HG02798 (cell line): Measurements from ENCODE around the gene NHS.

Experiments
- ATAC-seq: cut with Tn5 transposase; IDR thresholded peaks from one replicate; pipeline ENCODE4 v1.9.1; 2021; ENCODE audit warnings: mild to moderate bottlenecking; ENCODE audit not compliant: unreplicated experiment, poor library complexity

Gene NHS

DNA sequence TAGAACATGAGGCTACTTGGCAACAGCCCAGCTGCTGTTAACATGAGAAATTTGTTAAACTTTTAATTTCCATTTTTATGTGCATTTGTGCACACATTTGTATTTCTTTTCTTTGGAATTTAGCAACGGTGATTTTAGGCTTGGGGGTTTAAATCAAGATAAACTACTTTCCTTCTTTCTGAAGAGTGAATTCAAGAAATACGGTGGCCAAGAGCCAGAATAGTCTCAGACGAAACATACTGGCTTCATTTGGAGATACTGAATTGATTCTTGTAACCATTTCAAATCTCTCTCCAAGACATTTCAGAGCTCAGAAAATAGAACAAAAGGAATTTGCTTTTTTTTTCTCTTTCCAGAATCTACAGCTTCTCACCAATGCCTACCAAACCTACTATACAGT lies 228.2 kb downstream of the NHS start:
- ATAC-seq = no peak

DNA sequence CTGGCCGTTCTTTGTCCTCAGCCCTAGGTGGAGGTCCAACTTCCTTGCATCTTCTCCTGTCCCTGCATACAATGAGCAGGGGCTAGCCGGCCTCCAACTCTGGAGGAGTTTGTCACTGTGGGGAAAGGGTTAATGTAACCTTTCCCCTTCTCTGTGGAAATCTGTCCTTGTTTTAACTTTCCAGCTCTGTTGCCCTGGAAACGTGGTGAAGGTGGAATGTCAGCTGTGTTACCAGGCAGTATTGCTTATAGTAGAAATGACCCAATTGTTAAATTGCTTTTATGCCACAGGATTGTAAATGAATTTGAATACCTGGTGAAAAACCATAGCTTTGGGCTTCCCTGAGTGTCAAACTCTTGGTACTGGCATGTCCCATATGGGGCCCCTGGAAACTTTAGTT lies 230.7 kb downstream of the NHS start:
- no peak for ATAC-seq

DNA sequence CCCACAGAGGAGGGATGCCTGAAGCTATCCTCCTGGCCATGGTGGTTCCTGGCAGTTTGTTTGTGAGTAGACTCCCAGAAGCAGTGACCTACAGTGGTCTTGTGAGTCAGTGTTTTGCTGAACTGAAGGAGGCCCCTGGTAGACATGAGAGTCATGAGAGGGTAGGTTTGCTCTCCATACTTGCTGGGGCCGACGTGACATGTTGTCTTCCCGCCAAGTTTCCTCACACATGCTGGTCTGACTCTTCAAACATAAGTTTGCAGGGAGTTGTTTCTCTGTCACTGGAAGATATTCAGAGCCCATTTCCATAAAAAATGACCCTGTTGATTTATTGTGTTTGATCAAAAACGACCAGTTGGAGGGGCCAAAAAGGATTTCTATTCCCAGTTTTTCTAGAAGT lies 231.2 kb downstream of the NHS start:
- ATAC-seq = no peak

DNA sequence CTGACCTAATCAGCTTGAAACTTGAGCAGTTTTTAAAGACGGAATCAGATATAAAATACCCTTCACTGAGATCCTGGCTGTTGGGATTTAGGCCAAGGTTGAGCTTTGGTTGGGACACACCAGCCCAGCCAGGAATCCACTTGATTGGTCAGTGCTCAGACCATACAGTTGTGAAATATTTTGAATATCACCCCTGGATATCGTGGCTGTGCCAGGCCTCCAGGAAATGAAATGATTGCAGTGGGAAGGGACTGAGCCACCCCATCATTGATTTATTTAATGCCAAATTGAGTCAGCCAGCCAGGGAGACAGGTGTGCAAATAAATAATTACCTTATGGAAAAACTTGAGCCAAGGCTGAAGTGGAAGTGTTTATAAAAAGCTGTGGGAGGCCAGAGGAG lies 233.9 kb downstream of the NHS start:
- no peak for ATAC-seq

DNA sequence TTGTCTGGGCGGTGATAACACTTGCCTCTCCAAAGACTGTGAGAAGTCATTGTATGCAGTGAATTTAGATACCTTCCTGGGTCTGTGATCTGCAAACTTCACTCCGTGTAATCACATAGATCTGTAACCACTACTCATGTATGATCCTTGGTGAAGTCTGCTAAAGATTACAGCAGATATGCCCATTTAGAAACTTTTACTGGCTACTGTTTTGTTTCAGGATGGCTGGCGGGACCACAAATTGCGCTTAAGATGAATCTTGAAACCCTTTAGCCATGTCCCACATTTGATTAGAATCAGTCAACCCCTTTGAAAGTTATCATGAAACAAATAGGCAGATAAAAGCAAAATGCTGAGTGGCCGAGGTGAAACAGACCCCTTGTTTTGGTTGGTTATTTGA lies 235.8 kb downstream of the NHS start:
- ATAC-seq = no peak

DNA sequence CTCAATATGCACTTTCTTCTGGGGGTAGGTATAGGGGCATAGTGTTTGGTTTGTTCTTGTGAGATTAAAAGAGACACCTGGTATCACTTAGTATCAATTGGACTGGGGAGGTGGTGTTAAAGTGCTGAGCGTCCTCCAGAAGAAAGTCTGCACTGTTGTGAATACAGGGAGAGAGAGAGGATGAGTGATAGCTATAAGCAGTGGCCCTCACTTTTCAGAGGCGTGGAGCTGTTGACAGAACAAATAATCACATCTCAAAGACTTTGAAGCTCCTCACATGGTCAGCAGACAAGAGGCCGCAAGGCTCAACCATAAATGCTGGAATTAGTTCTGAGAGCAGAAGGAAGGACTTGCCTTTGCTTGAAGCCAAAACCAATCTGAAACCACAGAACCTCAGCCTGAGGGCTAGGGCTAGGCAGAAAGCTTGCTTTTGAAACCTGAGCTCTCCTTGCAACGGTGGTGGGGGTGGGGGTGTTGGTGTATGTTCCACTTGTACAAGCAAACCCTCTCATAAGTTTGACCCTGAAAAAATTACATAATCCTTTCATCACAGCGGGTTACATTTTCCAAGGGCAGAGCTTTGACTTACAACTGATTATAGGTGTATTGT lies 239.1 kb downstream of the NHS start:
- ATAC-seq = peak; percentile 77

DNA sequence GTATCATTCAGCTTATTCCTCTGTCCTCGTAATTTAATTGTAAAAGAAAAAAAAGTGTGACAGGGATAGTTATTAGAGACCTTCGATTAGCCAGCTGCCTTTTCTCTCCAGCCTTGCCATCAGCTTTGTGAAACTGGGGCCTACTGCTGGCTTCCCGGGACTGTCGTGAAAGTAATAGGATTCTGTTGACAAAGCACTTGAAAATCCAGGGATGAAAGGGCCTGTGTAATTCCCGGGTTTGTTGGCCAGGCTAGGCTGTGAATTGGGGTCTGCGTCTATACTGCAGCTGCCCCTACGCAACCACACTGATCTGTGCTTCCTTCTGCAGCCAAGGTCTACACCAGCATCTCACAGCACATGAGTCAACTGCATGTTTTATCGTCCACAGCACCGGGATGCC lies 241.9 kb downstream of the NHS start:
- no peak for ATAC-seq

DNA sequence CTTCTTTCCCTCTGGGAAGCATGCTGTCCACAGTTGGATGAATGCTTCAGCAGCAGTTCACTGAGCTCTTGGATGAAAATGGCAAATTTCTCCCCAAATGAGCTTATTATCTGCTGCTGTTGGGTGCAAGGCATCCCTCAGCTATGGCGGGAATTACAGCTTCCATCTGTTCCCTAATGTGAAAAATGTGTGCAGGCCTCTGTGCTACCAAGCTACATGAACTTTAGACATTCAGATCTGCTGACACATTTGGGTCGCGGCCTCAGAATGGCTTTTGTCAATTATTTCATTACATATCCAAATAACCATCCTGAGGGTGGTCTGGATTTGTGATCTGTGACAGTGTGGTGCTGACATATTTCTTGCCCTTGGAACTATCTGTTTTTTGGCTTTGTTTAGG lies 242.8 kb downstream of the NHS start:
- no peak for ATAC-seq

DNA sequence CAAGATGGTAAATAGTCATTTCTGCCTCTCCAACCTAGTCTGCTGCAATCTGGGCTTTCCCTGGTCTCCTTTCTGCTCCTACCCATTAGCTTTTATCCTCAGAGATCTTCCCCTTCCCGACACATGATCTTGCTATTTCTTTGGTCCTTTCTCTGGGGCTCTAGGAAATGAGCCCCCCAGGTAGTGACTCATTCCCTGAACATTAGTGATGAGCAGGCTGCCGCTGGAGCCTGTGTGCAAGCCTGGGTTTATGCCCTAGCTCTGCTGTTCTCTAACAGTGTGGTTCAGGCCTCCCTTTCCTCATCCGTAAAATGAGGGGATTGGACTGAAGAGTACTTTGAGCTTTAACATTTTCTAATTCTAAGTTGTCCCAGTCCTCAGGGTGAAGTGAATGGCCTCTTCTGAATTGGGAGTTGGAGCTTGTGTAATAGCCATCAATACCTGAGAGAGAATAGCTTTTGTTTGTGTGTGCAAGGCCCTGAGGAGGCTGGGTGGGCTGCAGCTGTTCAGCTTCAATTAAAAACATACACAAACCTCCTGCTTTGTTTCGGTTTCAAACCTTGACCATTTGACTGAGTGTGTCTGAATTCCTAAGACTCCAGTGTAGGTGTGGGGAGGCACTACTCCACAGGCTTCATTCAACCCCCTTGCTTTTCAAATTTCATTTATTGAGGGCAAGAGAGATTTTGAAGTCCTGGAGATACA lies 246.7 kb downstream of the NHS start:
- ATAC-seq = no peak

DNA sequence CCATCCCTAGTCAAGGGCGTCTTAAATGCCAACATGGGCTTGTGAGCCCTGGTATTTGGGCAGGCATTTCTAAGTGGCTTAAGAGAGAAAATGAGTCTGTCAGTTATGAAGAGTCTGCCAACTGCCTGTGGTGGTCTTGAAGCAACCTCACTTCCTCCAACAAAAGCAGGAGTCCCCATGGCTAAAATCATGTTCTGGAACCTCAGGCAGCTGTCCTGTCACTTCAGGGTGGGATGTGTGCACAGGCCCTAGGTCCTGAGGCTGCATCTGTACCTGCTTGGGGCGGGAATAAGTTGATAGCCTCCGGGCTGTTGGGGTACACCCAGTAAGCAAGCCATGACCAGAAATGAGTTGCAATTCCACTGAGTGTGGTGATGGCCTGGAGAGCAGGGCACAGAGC lies 247.3 kb downstream of the NHS start:
- ATAC-seq = no peak

DNA sequence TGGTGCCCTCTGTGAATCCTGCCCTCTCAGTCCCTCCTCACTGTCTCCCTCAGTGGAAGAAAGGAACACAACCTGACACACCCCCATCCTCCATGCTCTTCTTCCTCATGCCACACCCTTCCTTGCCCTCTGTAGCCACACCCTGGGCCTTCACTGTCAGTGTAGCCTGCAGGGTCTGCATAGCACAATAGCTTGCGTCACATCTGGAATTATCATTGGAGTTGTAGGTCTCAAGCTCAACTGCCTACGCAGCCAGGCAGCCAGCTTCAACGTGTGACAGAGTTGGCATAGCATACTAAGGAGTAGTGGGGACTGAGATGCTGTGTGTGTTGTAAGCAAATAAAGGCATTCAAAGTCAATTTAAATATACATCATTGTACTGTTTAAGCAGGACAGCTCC lies 248.8 kb downstream of the NHS start:
- no peak for ATAC-seq

DNA sequence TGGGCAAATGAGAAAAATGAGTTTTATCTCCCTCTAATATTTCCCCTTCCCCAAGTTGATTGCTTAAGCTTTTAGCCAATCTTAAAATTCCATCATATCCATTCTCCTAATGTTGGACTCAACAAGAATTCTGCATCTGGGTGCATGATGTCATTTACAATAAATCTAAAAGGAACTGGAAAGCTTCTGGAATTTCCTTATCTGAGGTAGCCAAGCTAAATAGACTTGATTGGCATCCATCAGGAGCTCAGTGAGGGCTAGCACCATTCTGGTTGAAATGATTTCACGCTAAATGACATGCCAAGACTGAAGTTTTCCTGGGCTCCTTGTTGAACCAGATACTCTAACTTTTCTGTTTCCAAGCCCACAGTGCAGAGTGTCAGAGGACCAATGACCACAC lies 252.0 kb downstream of the NHS start:
- ATAC-seq = no peak

DNA sequence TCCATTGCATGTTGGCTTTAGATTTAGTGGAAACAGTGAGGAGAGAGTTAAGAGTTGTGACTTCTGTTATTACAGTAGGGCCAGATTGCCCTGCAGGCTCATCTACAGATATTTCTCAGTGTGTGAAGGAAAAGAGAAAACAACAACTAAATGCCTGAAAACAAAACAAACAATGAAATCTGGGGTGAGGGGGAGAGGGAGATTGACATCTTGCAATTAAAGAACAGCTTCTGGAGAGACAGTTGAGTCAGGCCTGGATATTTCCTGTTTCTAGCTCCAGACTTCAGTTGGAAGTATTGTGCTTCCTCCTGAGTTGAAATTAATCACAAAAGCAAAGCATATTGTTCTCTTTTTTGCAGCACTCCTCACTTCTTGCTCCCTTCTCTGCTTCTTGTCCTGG lies 254.0 kb downstream of the NHS start:
- no peak for ATAC-seq

DNA sequence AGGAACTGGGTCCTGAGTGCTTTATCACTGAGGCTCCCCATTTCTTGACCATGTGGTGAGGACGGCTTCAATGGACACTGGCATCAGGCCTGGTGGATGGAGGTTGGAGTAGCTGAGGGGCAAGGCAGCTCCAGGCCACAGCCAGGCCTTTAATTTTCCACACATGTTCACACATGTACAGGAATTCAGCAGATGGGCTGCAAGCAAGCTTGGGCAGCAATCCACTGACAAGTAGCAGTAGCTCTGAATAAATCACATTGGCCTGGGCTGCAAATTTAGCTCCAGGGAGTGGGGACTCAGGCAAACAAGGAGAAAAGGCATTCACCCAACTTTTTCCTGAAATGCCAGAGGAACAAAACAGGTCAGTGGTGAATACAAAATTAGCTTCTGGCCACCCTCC lies 254.5 kb downstream of the NHS start:
- no peak for ATAC-seq

DNA sequence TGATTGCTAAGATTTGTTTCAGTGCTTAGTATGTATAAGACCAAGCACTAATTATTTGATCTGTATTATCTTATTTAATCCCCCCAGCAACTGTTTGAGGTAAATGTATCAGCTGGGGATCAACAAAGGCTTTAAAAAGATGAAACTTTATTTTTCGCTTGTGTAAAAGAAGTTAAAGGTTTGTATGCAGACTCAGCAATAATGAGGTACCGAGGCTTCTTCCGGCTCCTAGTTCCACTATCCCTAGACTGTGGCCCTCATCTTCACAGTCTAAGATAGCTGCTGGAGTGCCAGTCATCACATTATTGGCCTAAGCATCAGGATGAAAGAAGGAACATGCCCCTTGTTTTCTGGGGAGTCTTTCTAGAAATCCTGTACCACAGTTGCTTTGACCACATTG lies 256.6 kb downstream of the NHS start:
- ATAC-seq = no peak

DNA sequence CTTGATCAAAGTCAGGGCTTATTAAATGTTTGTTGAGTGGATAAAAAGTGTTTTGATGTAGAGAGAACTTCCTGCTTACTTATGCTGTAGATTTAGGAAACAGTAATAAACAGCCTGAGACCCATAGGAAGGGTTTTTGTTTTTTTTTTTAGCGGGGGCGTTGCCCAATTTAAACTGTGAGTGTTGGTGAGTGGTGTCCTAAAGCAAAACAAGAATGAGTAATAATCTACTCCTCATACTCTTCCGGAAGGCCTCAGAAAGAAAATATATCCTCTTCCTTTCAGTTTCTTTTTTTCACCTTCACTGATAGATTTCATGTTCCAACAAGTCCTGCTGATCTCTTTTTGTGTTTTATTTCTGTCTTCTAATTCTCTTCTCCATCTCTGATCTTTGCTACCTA lies 257.9 kb downstream of the NHS start:
- no peak for ATAC-seq

DNA sequence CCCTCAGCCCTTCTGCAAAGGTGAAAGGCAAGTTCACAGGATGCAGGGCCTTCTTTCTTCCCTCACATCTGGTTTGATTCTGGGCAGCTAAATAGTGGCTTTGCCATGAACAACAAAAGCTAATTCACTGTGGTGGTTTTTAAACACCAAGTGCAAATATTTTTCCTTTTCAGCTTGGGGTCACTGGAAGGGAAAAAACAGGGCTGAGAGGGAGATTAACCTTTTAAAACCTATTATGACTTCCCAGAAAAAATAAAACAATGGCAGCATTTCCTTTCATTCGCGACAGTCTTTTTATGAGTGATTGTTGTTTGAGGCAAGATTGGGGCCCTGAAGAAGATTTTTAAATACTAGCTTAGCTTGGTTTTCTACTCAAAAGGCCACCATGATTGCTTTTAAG lies 258.5 kb downstream of the NHS start:
- no peak for ATAC-seq

DNA sequence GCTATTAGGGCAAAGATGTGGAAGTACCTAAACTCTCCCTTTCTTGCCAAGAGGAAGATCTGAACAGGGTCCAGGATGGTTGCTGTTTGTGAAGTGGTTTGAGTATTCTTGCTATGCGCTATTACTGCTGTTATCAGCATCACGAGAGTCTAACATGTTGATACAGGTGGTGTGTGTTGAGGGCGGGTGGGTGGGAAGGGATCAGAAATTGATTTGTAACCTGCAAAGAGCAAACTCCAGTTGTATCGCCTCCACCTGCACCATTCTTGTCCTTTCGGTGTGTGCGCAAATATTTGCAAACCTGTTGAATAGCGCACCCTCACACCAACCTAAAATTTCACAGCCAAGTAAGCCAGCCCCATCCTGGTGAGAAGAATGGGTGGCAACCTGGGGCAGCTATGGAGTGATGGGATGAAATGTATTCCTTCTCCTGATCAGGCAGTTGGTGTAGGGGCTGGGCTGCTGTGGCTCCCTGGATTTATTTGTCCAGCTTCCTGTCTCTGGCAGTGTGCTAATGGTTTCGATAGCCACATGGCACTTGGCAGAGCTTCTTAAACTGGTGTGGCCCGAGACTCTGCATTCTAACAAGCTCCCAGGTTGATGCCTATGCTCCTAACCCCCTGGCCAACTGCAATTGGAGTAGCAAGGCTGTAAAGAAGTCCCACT lies 259.7 kb downstream of the NHS start:
- ATAC-seq = no peak

DNA sequence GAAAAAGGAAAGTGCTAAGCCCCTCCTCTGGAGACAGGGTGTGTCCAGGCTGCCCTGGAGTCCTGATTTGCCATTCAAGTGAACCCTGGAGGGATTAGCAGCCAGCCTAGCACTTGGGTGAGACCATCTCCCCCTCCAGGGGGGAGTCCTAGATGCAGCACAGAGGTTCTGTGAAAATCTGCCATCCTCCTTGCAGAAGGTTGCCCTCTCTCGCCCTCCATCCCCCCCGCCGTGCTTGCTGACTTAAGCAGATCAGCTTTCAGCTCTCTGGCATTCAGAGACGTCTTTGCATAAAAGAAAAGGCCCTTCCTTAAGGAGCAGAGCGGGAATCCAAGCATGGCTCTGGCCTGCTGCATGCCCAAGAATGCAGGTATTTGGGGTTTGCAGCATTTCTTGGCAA lies 260.2 kb downstream of the NHS start:
- ATAC-seq = no peak

DNA sequence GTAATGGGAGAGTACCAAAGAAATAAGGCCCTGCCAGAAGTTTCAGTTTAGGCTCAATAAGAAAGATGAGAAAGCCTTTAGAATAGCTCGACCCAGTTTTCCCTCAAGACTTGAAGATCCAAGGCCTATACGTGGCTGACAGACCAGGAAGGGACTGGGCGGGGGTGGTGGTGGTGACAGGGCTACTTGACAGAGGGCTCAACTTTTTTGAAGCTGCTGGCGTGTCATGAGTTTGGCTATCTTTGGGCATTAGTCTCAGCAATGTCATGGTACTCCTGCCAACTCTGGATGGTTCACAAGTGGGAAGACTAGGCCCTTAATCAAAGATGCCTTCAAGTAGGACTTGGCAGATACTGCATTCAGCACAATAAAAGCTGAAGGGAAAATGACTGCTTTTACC lies 262.2 kb downstream of the NHS start:
- ATAC-seq = no peak

DNA sequence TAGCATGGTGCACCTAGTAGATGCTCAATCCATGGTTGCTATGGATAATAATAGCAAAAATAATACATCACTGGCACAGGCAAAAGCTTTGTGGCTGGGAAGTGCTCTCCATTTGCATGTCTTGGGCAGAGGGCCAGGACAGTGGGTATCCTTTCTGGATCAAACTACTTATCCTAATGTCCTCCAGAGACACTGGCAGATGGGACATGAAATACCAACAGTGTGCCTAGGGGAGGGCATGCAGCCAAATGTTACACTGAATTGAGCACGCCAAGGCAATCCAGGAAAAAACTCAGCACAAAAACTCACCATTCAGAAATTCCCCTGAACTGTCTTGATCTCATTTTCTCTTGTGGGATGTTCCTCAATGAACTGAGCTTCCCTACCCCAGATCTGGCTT lies 263.7 kb downstream of the NHS start:
- ATAC-seq = no peak

DNA sequence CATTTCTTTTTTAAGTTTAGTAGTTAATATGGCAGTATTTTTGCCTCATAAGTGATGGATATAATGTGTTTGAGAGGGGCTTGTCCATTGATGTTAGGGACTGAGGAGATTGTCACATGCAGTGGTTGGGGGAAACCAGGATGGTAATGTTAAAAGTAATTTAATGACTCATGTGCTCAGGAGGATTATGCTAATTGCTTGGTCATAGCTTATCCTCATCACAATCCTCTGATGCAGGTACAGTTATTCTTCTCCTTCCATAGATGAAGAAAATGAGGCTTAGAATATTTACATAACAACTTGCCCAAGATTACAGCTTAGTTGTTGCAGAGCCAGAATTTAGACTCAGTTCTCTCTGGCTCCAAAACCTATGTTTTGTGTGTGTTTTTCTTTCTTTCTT lies 267.9 kb downstream of the NHS start:
- ATAC-seq = no peak
